Activated T-cell treated with anti-CD3 and anti-CD28 coated beads for 48 hours (primary cell): ENCODE results near the gene CHMP4B.

Experiments used
- DNase-seq: peaks from one replicate; pipeline ENCODE4 v3.0.0-alpha.2; 2020; ENCODE audit warnings: low read depth

The CHMP4B gene

DNA sequence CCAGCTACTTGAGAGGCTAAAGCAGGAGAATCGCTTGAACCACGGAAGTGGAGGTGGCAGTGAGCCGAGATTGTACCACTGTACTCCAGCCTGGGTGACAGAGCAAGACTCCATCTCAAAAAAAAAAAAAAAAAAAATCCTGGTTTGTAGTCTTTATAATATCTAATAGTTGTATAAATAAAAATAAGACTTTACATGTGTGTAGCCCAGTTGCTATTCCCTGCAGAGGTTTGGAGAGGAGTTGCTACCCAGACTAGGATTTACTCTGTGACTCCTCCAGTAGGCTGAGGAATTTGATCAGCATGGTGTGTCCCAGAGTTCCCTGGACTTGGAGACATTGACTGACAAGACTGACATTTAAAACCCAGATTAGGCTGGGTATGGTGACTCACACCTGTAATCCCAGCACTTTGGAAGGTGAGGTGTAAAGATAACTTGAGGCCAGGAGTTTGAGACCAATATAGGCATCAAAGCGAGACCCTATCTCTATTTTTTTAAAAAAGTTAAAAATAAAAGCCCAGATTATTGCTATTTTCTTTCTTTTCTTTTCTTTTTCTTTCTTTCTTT lies 10.2 kb downstream of the CHMP4B start:
- no peak for DNase-seq

DNA sequence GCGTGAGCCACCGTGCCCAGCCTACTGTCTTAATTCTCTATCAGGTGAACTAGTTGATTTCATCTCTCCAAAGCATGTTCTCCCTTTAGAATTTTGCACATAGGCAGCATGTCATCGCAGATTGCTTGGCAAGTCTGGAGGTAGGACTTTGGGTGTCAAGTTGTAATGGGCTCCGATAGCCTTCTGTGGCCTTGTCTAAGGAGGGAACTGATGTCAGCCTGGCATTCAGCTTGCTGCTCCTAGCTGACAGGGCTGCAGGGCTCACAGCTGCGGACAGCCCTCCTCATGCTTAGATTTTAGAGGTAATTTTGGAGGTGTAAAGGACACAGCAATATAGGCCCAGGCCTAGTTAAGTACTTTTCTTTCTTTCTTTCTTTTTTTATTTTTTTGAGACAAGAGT lies 11.3 kb downstream of the CHMP4B start:
- DNase-seq, result no peak

DNA sequence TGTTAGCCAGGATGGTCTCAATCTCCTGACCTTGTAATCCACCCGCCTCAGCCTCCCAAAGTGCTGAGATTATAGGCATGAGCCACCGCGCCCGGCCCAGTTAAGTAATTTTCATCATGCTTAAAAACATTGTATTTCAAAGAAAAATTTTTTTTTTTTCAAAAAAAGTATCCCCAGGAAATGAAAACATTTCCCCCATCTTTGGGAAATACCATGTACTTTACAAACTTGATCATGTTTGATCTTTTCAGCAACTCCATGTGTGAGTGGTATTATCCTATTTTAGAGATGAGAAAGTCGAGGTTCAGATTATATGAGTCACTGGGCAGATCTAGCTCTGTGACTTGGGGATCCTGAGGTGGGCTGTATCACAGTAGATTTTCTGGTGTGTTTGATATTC lies 11.8 kb downstream of the CHMP4B start:
- DNase-seq, result no peak

DNA sequence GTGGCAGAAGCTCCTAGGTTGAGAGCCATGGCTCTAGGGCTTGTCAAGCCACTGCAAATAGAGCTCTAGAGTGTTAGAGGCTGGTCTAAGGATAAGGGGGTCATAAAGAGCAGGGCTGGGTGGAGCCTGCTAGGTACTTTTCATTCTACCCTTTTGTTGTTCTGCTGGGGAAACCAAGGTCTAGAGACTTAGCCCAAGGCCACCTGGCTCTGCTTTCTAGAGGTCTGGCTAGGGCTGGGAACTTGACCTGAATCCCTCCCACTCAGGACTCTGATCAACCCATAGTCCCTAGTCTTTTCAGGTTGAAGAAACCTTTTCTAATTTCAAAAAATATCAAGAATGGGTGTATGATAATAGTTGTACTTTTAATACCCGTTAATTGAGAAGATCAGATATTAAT lies 13.7 kb downstream of the CHMP4B start:
- no peak for DNase-seq

DNA sequence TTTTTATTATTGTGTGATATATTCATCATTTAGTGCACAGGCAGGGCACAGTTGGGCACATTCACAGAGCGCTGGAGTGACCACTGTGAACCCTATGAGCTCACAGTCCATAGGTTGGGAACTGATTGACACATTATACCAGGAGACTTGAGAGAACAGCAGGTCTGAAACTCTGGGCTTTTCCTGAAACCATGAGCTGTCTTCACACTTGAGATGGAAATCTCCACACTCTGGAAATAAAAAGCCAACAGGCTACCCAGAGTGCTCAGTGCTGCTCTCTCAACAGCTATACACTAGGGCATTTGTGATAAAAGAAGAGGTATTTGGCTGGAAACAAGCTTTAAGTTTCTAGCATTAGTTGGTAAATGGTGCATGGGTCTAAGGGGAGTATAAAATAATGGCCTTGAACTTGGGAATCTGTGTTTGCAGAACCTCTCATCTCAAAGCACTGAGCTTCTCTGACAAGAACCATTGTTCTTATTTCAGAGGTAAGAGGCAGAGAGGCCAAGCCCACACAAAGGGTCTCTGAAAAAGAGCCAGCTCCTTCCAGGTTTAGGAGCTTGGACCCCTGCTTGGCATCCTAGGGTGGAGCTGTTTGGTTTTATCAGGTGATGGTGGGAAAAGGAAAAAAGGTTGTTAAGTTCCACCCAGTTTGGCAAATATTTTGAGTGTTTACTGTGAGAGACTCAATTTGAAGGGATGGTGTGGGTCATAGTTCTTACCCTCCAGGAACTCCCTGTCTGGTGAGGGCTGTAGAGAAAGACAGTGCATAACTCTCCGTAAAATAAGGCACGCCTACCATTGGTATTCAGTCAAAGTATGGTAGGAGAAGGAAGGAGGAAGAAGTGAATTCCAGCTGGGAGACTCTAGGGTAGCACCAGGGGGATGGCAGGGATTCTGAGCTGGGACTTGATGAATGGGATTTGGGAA lies 14.5 kb downstream of the CHMP4B start:
- no peak for DNase-seq

DNA sequence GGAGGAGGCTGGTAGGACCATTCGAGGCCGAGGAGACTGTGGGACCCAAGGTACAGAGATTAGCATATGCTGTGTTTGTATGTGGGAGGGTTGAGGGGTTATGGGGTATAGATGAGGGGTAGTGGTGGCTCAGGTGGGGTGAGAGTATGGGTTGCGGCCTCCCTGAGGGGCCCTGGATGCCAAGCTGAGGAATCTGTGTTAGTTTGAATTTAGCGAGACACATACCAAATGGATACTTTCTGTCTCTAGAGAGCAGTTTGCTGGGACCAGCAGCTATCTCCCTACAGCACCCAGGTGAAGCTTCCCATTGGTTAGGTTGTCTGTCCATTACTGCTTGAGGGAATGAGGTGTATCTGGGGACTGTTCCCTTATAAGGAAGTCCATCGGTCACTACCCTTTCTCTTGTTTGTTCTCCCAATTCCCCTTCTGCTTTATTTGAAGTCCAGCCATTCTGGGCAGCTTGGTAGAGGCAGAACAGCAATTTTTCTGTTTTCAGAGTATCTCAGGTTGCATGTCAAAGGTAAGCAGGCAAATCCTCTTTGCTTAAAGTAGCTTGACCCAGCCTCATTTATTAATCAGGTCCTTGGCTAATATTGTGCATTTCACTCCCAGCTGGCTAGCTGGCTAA lies 15.2 kb downstream of the CHMP4B start:
- DNase-seq, result no peak

DNA sequence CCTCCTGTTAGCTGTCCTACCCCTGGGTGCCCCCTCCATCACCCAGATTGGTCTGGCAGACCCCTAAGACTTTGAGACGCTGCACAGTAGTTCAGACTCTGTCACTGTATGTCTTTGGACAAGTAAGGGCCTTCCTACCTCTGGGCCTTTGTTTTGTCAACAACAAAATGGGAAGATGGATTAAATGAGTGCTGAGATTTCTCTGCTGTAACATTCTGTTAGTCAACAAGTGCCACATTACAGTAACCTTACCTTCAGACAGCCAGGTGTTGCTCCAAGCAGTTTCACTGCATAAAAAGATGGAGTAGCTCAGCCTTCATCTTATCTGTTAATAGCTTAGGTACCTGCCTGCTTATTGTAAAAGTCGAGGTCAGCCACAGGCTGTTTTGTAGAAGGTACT lies 16.0 kb downstream of the CHMP4B start:
- DNase-seq, result no peak

DNA sequence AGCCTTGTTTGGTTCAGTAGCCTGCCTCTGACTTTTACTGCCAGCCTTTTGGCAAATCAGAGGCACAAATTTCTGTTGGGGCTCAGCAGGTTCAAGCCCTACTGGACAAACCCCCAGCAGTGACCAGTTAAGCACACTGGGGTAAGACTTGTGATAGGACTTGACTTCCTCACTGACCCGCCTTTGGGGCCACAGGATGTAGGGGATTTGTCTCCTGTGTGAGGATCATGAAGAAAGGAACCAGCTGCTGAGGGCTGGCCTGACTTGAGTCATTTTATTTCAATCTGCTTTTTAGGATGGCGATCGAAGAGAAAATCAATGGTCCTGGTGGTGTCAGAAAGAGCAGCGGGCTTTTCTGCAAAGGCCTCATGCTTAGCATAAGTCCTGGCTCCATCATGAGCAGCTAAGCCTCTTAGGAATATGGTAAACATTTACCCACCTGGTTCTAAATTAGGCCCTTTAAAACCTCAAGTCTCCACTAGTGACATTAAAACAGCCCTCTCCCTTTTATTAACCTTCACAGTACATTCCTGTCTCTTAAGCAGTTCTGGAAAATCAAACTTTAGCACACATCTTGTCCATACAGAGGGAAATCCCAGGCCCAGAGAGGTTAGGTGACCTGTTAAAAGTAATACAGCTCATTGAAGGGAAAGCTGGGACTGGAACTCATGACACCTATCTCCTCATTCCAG lies 16.6 kb downstream of the CHMP4B start:
- no peak for DNase-seq

DNA sequence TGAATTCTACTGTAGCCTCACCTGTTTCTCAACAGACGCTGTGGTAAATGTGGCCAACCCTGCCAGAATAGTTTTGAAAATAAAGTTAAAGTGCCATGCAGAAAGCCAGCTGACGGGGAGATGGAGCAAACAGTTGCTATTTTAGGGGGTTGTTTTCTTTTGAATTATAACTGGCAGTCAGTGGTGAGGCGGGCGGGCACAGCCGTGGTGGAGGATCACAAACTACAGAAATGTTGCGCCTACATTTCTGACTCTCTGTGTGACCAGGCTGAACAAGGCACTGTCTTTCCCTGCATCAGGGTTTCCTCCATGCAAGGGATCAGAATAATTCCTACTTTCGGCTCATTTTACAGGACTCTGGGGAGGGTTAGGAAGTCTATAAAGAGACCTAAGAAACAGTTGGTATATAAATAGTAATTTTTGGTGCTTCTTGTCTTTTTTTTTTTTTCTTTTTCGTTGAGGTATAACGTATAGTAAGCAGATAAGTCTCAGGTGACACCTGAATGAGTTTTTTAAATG lies 17.2 kb downstream of the CHMP4B start:
- no peak for DNase-seq

DNA sequence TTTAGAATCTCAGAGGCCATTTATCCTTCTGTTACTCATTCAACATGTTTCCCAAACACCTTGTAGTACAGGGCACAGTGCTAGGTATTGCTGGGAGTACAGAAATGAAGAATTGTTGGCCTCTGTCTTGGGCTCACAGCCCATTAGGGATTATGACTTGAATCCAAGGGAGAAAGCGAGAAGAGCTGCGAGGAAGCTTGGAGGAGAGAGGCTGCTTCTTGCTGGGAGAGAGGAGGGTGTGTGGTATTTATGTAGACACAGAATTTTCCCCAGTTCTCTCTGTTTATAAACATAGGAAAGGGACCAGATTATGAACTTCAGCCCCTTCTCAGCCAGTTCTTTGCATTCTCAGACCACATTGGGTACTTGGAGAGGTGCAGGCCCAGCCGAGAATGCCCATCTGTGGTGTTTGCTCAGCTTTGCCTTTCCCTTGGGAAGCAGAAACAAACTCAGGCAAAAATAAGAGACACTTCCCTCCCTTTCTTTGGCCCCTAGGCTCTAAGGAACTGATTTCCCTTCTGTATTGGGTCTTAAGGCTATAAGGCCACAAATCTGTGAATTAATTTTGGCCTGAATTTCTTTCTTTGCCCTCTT lies 17.9 kb downstream of the CHMP4B start:
- DNase-seq, result no peak

DNA sequence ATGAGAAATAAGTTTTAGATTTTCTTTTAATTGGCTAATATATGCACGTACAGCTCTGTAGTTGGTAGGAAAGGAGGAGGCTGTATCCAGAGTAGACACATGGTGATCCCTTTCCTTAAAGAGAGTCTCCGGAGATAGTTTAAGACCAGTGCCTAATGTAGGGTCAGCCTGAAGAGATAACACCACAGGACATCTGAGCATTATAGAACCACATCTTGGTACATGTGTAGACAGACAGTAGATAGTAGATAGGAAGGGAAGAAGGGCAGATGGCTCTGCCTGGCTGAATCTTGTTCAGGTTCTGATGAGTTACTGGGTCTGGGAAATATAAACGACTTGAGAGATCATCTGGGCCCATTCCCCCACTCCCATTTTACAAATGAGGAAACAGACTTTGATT lies 18.5 kb downstream of the CHMP4B start:
- no peak for DNase-seq

DNA sequence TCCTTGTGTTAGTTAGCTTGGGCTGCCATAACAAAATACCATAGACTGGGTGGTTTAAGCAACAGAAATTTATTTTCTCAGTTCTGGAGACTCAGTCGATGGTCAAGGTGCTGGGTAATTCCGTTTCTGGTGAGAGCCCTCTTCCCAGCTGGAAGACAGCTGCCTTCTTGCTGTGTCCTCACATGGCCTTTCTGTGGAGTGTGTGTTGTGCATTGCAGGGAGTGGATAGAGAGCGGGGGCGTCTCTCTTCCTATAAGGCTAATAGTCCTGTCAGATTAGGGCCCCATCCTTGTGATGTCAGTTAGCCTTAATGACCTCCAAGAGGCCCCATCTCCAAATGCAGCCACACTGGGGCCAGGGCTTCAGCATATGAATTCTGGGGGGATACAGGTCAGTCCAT lies 19.2 kb downstream of the CHMP4B start:
- no peak for DNase-seq

DNA sequence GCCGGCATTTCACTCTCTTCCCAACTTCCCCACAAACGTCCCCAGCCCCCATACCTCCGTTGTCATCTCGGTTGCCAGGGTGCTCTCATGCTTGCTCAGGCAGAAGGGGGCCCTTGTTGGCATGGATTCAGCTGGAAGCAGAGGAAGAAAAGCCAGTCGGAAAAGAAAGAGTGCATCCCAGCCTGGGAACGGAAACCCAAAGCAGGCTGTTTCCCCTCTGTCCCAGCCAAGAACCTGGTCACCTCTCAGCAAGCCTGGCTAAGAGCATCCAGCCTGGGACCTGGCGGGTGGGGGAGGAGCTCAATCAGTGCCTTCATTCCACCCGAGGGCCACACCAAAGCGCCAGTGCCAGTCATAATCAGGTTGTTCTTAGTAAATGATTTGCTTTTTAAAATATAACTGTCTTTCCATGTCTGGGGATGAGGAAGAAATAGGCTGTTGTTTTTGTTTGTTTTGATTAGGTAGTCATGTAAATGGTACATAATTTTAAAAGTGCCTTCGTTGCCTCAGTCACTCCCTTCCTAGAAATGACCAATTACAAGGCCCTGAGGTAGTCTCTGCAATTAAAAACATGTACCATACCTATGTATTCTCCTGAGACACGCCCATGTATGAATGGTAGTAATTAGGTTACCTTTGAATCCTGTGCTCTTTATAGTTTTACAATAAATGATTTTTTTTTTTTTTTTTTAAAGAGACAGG lies 21.1 kb downstream of the CHMP4B start:
- no peak for DNase-seq

DNA sequence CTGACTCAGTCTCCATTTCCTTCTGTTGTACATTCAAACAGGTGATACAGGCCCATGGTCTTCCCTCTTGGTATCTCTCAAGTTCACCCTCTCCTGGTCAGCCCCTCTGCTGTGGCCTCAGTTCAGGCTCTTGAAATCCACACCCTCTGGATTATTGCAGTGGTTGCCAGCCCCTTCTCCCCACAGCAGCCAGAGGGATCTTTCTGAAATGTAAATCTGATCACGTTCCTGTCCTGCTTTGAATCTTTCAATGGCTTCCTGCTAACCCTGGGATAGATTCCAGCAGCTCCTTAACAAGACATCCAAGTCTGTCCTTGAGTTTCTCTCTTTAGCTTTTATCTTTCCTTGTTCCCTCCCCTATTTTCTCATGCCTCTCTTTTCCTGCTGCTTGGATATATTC lies 22.2 kb downstream of the CHMP4B start:
- no peak for DNase-seq

DNA sequence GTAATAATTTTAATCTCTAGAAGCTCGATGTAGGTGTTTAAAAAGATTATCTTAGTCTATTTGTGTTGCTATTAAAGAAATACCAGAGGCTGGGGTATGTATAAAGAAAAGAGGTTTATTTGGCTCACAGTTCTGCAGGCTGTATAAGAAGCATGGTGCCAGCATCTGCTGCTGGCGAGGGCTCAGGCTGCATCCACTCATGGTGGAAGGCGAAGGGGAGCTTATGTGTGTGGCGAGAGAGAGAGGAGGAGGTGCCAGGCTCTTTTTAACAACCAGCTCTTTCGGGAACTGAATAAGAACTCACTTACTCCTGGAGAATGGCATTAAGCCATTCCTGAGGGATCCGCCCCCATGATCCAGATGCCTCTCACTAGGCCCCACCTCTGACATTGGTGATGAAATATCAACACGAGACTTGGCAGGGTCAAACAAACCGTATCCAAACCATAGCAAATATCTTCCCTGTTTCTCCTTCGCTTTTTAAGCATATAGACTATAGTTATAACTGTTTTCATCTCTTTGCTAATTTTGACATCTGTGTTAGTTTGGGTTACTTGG lies 24.5 kb downstream of the CHMP4B start:
- DNase-seq, result no peak

DNA sequence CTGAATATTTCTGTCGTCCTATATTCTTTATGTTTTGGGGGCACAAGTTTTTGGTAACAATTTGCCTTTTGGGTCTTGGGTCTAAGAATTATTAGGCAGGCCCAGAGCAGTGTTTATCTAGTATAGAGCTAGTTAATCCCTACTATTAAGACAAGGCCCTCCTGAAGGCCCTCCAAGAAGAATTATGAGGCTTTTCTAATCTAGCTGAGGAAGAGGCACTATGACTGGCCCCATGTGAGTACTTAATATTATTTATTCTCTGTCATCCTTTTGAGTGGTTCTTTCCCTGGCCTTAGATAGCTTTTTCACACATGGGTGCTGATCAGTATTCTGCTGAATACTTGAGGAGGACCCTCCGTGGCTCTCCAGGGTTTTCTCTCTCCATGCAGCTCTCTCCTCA lies 25.1 kb downstream of the CHMP4B start:
- no peak for DNase-seq

DNA sequence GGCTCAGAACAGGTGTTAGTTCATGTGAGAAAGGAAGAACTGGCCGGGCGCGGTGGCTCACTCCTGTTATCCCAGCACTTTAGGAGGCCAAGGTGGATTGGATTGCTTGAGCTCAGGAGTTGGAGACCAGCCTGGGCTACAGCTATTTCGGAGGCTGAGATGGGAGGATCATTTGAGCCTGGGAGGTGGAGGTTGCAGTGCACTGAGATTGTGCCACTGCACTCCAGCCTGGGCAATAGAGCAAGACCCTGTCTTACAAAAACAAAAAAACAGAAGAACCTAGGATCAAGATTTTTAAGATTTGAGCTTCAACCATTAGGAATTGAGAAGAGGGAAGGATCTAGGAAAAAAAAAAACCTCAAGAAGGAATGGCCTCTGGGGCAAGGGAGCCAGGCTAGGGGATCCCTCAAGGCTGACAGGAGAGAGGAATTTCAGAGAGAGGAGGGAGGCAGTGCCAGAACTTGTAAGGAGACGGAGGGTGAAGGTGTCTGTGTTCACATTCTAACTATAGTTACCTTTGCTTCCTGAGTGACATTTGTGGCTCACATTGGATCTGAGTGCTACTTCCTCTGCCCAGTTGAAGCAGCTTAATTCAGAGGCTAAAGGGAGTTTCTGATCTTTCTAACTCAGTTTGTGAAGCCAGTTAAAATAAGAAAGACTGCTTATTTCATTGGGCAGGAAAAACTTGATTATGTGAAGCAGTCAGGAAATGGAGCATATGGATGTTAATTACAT lies 26.1 kb downstream of the CHMP4B start:
- no peak for DNase-seq

DNA sequence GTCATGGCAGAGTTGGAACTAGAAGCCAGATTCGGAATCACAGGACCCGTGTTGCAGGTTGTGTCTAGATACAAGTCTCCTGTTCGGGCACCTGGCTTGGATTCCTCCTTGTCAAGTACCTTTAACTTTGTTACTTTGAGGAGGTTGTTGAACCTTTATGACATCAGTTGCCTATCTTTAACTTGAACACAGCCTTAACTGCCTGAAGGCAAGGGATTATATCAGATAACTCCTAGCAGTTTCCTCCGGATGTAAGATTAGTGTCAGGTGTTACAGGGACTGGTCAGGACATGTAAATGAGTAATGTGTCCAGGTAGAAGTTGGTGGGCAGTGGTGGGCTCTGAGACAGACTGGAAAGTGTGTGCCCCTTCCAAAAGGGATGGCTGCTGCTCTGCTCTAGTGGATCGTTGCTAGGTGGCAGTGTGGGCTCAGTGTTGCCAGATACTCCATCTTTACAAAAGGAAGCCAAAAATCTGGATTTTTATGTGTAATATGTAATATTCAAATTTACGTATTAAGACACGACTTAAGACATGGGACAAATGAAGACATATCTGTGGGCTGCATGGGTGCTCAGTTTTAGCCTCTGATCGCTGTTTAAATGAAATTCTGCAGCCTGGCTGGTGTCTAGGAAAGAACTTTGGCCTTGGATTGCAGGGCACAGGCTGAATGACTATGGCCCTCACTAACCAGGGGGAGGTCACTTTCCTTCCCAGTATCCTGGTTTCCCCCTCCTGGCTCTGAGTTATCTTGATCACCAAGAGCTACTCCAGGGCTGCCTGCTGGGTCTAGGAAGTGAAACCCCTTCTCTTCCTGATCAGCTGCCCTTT lies 27.1 kb downstream of the CHMP4B start:
- DNase-seq, result no peak

DNA sequence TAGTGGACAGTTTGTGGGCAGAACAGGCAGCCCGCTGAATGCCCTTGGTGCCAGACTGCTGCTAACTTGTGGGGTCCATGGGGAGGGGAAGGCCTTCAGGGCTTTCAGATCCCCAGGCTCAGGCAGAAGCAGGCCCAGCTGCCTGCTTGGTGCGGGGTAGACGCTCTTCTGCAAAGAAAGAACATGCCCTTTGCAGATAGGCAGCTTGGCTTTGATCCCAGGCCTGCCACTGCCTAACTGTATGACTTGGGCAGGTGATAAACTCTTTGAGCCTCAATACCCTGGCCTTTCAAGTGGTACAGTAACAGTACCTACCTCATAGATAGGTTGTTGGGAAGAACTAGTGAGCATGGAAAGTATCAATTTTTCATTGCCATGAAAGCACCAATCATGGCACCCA lies 28.4 kb downstream of the CHMP4B start:
- DNase-seq, result no peak

DNA sequence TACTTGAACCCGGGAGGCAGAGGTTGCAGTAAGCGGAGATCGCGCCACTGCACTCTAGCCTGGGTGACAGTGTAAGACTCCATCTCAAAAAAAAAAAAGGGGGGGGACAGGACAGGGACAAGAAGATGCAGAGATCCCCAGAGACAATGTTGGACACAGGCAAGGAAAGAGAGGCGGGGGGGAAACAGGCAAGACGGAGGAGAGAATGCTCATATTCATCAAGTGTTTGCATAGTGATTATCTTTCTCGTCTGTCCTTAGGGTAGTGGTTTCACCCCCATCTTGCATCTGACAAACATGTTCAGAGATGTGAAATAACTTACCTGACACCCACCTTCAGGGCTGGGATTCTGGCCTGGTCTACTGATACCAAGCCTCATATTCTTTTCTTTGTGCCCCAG lies 29.0 kb downstream of the CHMP4B start:
- DNase-seq, result no peak
